Measurements from ENCODE around the gene ARHGAP1.
A peak's percentile ranks its signal among the peaks of the same experiment; 100 is the strongest.

The ARHGAP1 gene

GRCh38 chr11:46671958-46672315 is 28.5 kb downstream of the ARHGAP1 start:
- peak; percentile 55 for DNase-seq

GRCh38 chr11:46670521-46670920 is 29.9 kb downstream of the ARHGAP1 start:
- DNase-seq, result peak; percentile 60

- no peak for DNase-seq
Observed at GRCh38 chr11:46669711-46670139, 30.7 kb downstream of the ARHGAP1 start.

- DNase-seq, result no peak
Observed at GRCh38 chr11:46668480-46669085, 31.8 kb downstream of the ARHGAP1 start.

GRCh38 chr11:46667043-46667481 is 33.4 kb downstream of the ARHGAP1 start:
- DNase-seq, result no peak

- no peak for DNase-seq
Observed at GRCh38 chr11:46666516-46666915, 33.9 kb downstream of the ARHGAP1 start.

- no peak for DNase-seq
Observed at GRCh38 chr11:46665356-46665755, 35.1 kb downstream of the ARHGAP1 start.

GRCh38 chr11:46664612-46665011 is 35.8 kb downstream of the ARHGAP1 start:
- DNase-seq, result no peak

- DNase-seq, result no peak
Observed at GRCh38 chr11:46663277-46663940, 37.0 kb downstream of the ARHGAP1 start.

GRCh38 chr11:46662366-46662765 is 38.1 kb downstream of the ARHGAP1 start:
- DNase-seq, result no peak

GRCh38 chr11:46661836-46662235 is 38.6 kb downstream of the ARHGAP1 start:
- DNase-seq, result no peak

GRCh38 chr11:46659908-46660307 is 40.5 kb downstream of the ARHGAP1 start:
- no peak for DNase-seq

GRCh38 chr11:46658259-46658658 is 42.2 kb downstream of the ARHGAP1 start:
- no peak for DNase-seq

GRCh38 chr11:46657186-46657585 is 43.2 kb downstream of the ARHGAP1 start:
- DNase-seq, result no peak

- DNase-seq, result no peak
Observed at GRCh38 chr11:46655631-46656030, 44.8 kb downstream of the ARHGAP1 start.

- DNase-seq, result no peak
Observed at GRCh38 chr11:46649180-46649738, 51.2 kb downstream of the ARHGAP1 start.

GRCh38 chr11:46643986-46644385 is 56.4 kb downstream of the ARHGAP1 start:
- no peak for DNase-seq

GRCh38 chr11:46643531-46643930 is 56.9 kb downstream of the ARHGAP1 start:
- no peak for DNase-seq

GRCh38 chr11:46642627-46643335 is 57.6 kb downstream of the ARHGAP1 start:
- DNase-seq, result no peak

GRCh38 chr11:46641639-46642038 is 58.8 kb downstream of the ARHGAP1 start:
- no peak for DNase-seq

GRCh38 chr11:46640036-46640788 is 60.2 kb downstream of the ARHGAP1 start:
- DNase-seq, result no peak

- DNase-seq, result no peak
Observed at GRCh38 chr11:46639197-46639839, 61.1 kb downstream of the ARHGAP1 start.

GRCh38 chr11:46637546-46637945 is 62.9 kb downstream of the ARHGAP1 start:
- DNase-seq, result no peak
